DOHH2 (cell line): ENCODE measurements around the gene PMPCA.

Source experiments
- H3F3A ChIP-seq: fragments of 200-600 bp; sonication (generic), shearing (Covaris generic); 2 replicates; pipeline ENCODE4 v1.6.0; 2016; ENCODE audit warnings: antibody characterized with exemption, mild to moderate bottlenecking; ENCODE audit not compliant: control insufficient read depth, insufficient read depth
- H3K27ac ChIP-seq: fragments of 200-600 bp; sonication (generic); 2 replicates; pipeline ENCODE4 v1.5.1; 2014; ENCODE audit warnings: low read depth, mild to moderate bottlenecking, low read length, moderate library complexity
- H3K27me3 ChIP-seq: fragments of 200-600 bp; sonication (generic); 2 replicates; pipeline ENCODE4 v1.6.1; 2014; ENCODE audit warnings: mild to moderate bottlenecking, low read length, mixed read lengths; ENCODE audit not compliant: control insufficient read depth
- H3K36me3 ChIP-seq: fragments of 200-600 bp; sonication (generic); 2 replicates; pipeline ENCODE4 v1.6.1; 2014; ENCODE audit warnings: mild to moderate bottlenecking, low read length, moderate library complexity, mixed read lengths; ENCODE audit not compliant: control insufficient read depth
- H3K4me1 ChIP-seq: fragments of 200-600 bp; sonication (generic); 2 replicates; pipeline ENCODE4 v1.6.1; 2014; ENCODE audit warnings: mild to moderate bottlenecking, low read length, mixed read lengths; ENCODE audit not compliant: control insufficient read depth
- H3K4me2 ChIP-seq: fragments of 200-600 bp; sonication (generic); 2 replicates; pipeline ENCODE4 v1.6.0; 2014; ENCODE audit warnings: mild to moderate bottlenecking, low read length, moderate library complexity
- H3K4me3 ChIP-seq: fragments of 200-600 bp; sonication (generic); 2 replicates; pipeline ENCODE4 v1.5.1; 2014; ENCODE audit warnings: mild to moderate bottlenecking, low read length, mixed read lengths
- H3K79me2 ChIP-seq: fragments of 200-600 bp; sonication (generic); 2 replicates; pipeline ENCODE4 v1.6.1; 2014; ENCODE audit warnings: mild to moderate bottlenecking, low read length, mixed read lengths; ENCODE audit not compliant: control insufficient read depth
- H3K9me2 ChIP-seq: fragments of 200-600 bp; sonication (generic); replicated peaks from 2 replicates; pipeline ENCODE4 v1.6.1; 2014; ENCODE audit warnings: mild to moderate bottlenecking, low read length, mixed read lengths; ENCODE audit not compliant: control insufficient read depth
- H3K9me3 ChIP-seq: fragments of 200-600 bp; sonication (generic); 2 replicates; pipeline ENCODE4 v1.6.1; 2014; ENCODE audit warnings: antibody characterized with exemption, low read length, mixed read lengths; ENCODE audit not compliant: control insufficient read depth, insufficient read depth
- H4K20me1 ChIP-seq: fragments of 200-600 bp; sonication (generic); 2 replicates; pipeline ENCODE4 v1.6.0; 2014; ENCODE audit warnings: low read depth, mild to moderate bottlenecking, antibody characterized with exemption, low read length, moderate library complexity; ENCODE audit not compliant: control insufficient read depth, insufficient read depth
- EZH2phosphoT487 ChIP-seq: fragments of 200-600 bp; sonication (generic); IDR thresholded peaks from 2 replicates; pipeline ENCODE4 v1.6.1; 2017; ENCODE audit warnings: borderline replicate concordance, mild to moderate bottlenecking, antibody characterized with exemption, low read length, moderate library complexity, mixed read lengths
- TF ChIP-seq, protein P1 (sequence below): fragments of 200-600 bp; sonication (generic); IDR thresholded peaks from one replicate; pipeline ENCODE4 v1.5.1; 2014; ENCODE audit warnings: antibody characterized with exemption, mild to moderate bottlenecking, low read depth, low read length; ENCODE audit not compliant: poor library complexity, severe bottlenecking

PMPCA gene

GRCh38 chr9:136430588-136431234 lies 20.3 kb downstream of the PMPCA start:
- Histone ChIP-seq H3K27ac (no peak overlapping the region), H3K9me2 (no peaks in the 10 kb centered on the region), H3F3A (peaks cover 6% of the 10 kb centered on the region; the same call in 1 of the 2 replicates), H4K20me1 (no peaks in the 10 kb centered on the region; the same call in 1 of the 2 replicates), H3K4me2 (no peak overlapping the region), H3K9me3 (no peaks in the 10 kb centered on the region), H3K4me1 (no peaks in the 10 kb centered on the region), H3K79me2 (peaks cover 12% of the 10 kb centered on the region), H3K36me3 (peaks cover 39% of the 10 kb centered on the region), H3K27me3 (no peaks in the 10 kb centered on the region), H3K4me3 (no peak overlapping the region)
- TF ChIP-seq EZH2phosphoT487 = no peak
- TF ChIP-seq, protein P1, sequence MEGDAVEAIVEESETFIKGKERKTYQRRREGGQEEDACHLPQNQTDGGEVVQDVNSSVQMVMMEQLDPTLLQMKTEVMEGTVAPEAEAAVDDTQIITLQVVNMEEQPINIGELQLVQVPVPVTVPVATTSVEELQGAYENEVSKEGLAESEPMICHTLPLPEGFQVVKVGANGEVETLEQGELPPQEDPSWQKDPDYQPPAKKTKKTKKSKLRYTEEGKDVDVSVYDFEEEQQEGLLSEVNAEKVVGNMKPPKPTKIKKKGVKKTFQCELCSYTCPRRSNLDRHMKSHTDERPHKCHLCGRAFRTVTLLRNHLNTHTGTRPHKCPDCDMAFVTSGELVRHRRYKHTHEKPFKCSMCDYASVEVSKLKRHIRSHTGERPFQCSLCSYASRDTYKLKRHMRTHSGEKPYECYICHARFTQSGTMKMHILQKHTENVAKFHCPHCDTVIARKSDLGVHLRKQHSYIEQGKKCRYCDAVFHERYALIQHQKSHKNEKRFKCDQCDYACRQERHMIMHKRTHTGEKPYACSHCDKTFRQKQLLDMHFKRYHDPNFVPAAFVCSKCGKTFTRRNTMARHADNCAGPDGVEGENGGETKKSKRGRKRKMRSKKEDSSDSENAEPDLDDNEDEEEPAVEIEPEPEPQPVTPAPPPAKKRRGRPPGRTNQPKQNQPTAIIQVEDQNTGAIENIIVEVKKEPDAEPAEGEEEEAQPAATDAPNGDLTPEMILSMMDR = no peak

- Histone ChIP-seq H4K20me1 (peaks cover 4% of the 10 kb centered on the region; the same call in 1 of the 2 replicates), H3K9me2 (no peaks in the 10 kb centered on the region), H3K27me3 (no peaks in the 10 kb centered on the region), H3K9me3 (no peaks in the 10 kb centered on the region), H3K4me1 (peaks cover 5% of the 10 kb centered on the region), H3K36me3 (peaks cover 37% of the 10 kb centered on the region), H3F3A (peaks cover 6% of the 10 kb centered on the region; the same call in 1 of the 2 replicates), H3K4me2 (no peak overlapping the region), H3K79me2 (peaks cover 24% of the 10 kb centered on the region), H3K27ac (no peak overlapping the region), H3K4me3 (no peak overlapping the region)
- TF ChIP-seq EZH2phosphoT487 = no peak
- TF ChIP-seq, protein P1 = no peak
Measured at GRCh38 chr9:136431782-136432350, 21.4 kb downstream of the PMPCA start.

DNA sequence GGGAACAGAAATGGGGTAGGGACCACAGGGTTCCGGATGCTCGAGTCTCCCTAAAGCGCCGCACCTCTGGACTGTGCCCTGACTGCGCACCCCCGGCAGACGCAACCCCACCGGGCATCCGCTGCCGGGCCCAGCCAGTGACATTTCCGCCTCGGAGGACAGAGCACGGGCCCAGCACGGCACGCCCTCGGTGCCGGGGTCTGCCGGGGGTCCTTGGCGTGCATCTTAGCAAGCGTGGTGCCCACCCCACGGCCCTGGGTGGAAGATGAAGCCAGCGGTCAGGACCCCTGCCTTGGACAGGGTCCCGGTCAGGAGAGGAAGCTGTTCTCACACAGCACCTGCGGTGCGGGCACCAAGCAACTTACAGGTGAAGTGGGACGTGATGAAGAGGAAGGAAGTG lies 22.1 kb downstream of the PMPCA start:
- no peak overlapping the region for H3K4me3 ChIP-seq
- H3K4me2 ChIP-seq = no peak overlapping the region
- no peak overlapping the region for H3K27ac ChIP-seq
- H3K9me2 ChIP-seq = no peaks in the 10 kb centered on the region
- no peaks in the 10 kb centered on the region for H3K9me3 ChIP-seq
- TF ChIP-seq, protein P1 = no peak
- TF ChIP-seq EZH2phosphoT487 = no peak
- H3F3A ChIP-seq = peaks cover 6% of the 10 kb centered on the region; the same call in 1 of the 2 replicates
- peaks cover 11% of the 10 kb centered on the region; the same call in 1 of the 2 replicates for H4K20me1 ChIP-seq
- peaks cover 13% of the 10 kb centered on the region for H3K4me1 ChIP-seq
- no peaks in the 10 kb centered on the region for H3K27me3 ChIP-seq
- H3K79me2 ChIP-seq = peaks cover 31% of the 10 kb centered on the region
- peaks cover 36% of the 10 kb centered on the region for H3K36me3 ChIP-seq
